Brain microvascular endothelial cell (primary cell): ENCODE measurements around the gene NKAPD1.

Experiments used
- DNase-seq: peaks from one replicate; pipeline ENCODE4 v3.0.0-alpha.2; 2020
- H3K27ac ChIP-seq: fragments of 250-450 bp; sonication (Bioruptor Pico); 2 replicates; pipeline ENCODE4 v1.5.1; 2020; ENCODE audit warnings: mild to moderate bottlenecking, moderate library complexity
- H3K27me3 ChIP-seq: fragments of 250-450 bp; sonication (Bioruptor Pico); replicated peaks from 2 replicates; pipeline ENCODE4 v1.5.1; 2020; ENCODE audit warnings: mild to moderate bottlenecking
- H3K36me3 ChIP-seq: fragments of 250-450 bp; sonication (Bioruptor Pico); replicated peaks from 2 replicates; pipeline ENCODE4 v1.5.1; 2020; ENCODE audit warnings: mild to moderate bottlenecking
- H3K4me3 ChIP-seq: 2 replicates; pipeline ENCODE4 v1.5.1; 2011; ENCODE audit warnings: low read depth, mild to moderate bottlenecking, control low read depth, low read length, moderate library complexity
- CTCF ChIP-seq: IDR thresholded peaks from 2 replicates; pipeline ENCODE4 v1.5.1; 2011; ENCODE audit warnings: low read depth, mild to moderate bottlenecking, moderate library complexity, low read length, control low read depth, inconsistent platforms; ENCODE audit errors: missing control alignments
- in situ Hi-C: cut with HindIII; loops from 2 replicates; pipeline ENCODE4 v1.10.0; 2017; ENCODE audit warnings: low sequenced_read_pairs, low pct_ligation_motif_present

NKAPD1 gene

GRCh38 chr11:112114460-112114859 is 40.4 kb downstream of the NKAPD1 start:
- no peak for TF ChIP-seq CTCF
- no peak overlapping the region for H3K27ac ChIP-seq
- H3K27me3 ChIP-seq = no peaks in the 10 kb centered on the region
- no peak overlapping the region for H3K4me3 ChIP-seq
- in situ Hi-C loops = no loop called here
- no peak for DNase-seq
- no peaks in the 10 kb centered on the region for H3K36me3 ChIP-seq

GRCh38 chr11:112115386-112115785 is 41.3 kb downstream of the NKAPD1 start:
- Histone ChIP-seq H3K36me3 (no peaks in the 10 kb centered on the region), H3K27ac (no peak overlapping the region), H3K27me3 (no peaks in the 10 kb centered on the region), H3K4me3 (no peak overlapping the region)
- in situ Hi-C loops = no loop called here
- TF ChIP-seq CTCF = no peak
- no peak for DNase-seq

- no peak for DNase-seq
- Histone ChIP-seq H3K36me3 (no peaks in the 10 kb centered on the region), H3K27me3 (no peaks in the 10 kb centered on the region), H3K27ac (no peak overlapping the region), H3K4me3 (no peak overlapping the region)
- in situ Hi-C loops = no loop called here
- no peak for TF ChIP-seq CTCF
Observed at GRCh38 chr11:112118176-112118575, 44.1 kb downstream of the NKAPD1 start.

GRCh38 chr11:112121981-112122615 is 48.0 kb downstream of the NKAPD1 start:
- no peak for DNase-seq
- no peak overlapping the region for H3K27ac ChIP-seq
- in situ Hi-C loops = no loop called here
- no peak for TF ChIP-seq CTCF
- H3K4me3 ChIP-seq = no peak overlapping the region
- H3K27me3 ChIP-seq = no peaks in the 10 kb centered on the region
- no peaks in the 10 kb centered on the region for H3K36me3 ChIP-seq

- no peak for DNase-seq
- no peak overlapping the region for H3K4me3 ChIP-seq
- no peaks in the 10 kb centered on the region for H3K27me3 ChIP-seq
- no peaks in the 10 kb centered on the region for H3K36me3 ChIP-seq
- TF ChIP-seq CTCF = no peak
- no peak overlapping the region for H3K27ac ChIP-seq
- in situ Hi-C loops = no loop called here
Observed at GRCh38 chr11:112123129-112123528, 49.0 kb downstream of the NKAPD1 start.

GRCh38 chr11:112127056-112127455 is 53.0 kb downstream of the NKAPD1 start:
- Histone ChIP-seq H3K27me3 (no peaks in the 10 kb centered on the region), H3K27ac (no peak overlapping the region), H3K4me3 (no peak overlapping the region), H3K36me3 (no peaks in the 10 kb centered on the region)
- in situ Hi-C loops = no loop called here
- TF ChIP-seq CTCF = no peak
- no peak for DNase-seq
